GM23338 (cell line): ENCODE results near the gene ZCCHC2. TPM values are rescaled to one million over a fixed set of nuclear protein-coding genes. Genes with fewer than 3 reads are reported as not detected.

Experiments
- ATAC-seq: fragments of 200-7000 bp; cut with Tn5 transposase; 3 replicates; pipeline ENCODE4 v1.9.1; 2020
- DNase-seq: peaks from one replicate; pipeline ENCODE4 v3.0.0-alpha.2; 2015; ENCODE audit warnings: low spot score
- H2AFZ ChIP-seq: fragments of 200-600 bp; sonication (generic); 2 replicates; pipeline ENCODE4 v1.8.0; 2016; ENCODE audit warnings: antibody characterized with exemption, mild to moderate bottlenecking, moderate library complexity
- H3F3A ChIP-seq: fragments of 200-600 bp; sonication (generic); replicated peaks from 2 replicates; pipeline ENCODE4 v1.8.0; 2017; ENCODE audit warnings: antibody characterized with exemption, mixed run types, low read depth
- H3K27ac ChIP-seq: fragments of 200-600 bp; sonication (generic); 2 replicates; pipeline ENCODE4 v1.6.1; 2016; ENCODE audit warnings: low read depth
- H3K27me3 ChIP-seq: fragments of 200-600 bp; sonication (generic); 2 replicates; pipeline ENCODE4 v1.8.0; 2016; ENCODE audit warnings: mild to moderate bottlenecking, mixed run types, moderate library complexity; ENCODE audit not compliant: insufficient read depth
- H3K36me3 ChIP-seq: fragments of 200-600 bp; sonication (generic); 2 replicates; pipeline ENCODE4 v1.8.0; 2016; ENCODE audit warnings: mild to moderate bottlenecking; ENCODE audit not compliant: insufficient read depth
- H3K4me1 ChIP-seq: fragments of 200-600 bp; sonication (generic); 2 replicates; pipeline ENCODE4 v1.8.0; 2016; ENCODE audit warnings: mild to moderate bottlenecking, moderate library complexity; ENCODE audit not compliant: insufficient read depth
- H3K4me2 ChIP-seq: fragments of 200-600 bp; sonication (generic); 2 replicates; pipeline ENCODE4 v1.7.1; 2017; ENCODE audit warnings: mixed run types
- H3K4me3 ChIP-seq: fragments of 200-600 bp; sonication (generic); 2 replicates; pipeline ENCODE4 v1.6.1; 2016; ENCODE audit warnings: mixed run types
- H3K79me2 ChIP-seq: fragments of 200-600 bp; sonication (generic); replicated peaks from 2 replicates; pipeline ENCODE4 v1.8.0; 2017; ENCODE audit warnings: mild to moderate bottlenecking; ENCODE audit not compliant: insufficient read depth
- H3K9me2 ChIP-seq: fragments of 200-600 bp; sonication (generic); 2 replicates; pipeline ENCODE4 v1.8.0; 2017; ENCODE audit not compliant: insufficient read depth
- H4K20me1 ChIP-seq: fragments of 200-600 bp; sonication (generic); replicated peaks from 2 replicates; pipeline ENCODE4 v1.8.0; 2017; ENCODE audit warnings: mild to moderate bottlenecking; ENCODE audit not compliant: insufficient read depth
- H3K27ac Mint-ChIP-seq: 2 replicates; pipeline ENCODE4 v1.8.0; 2020; ENCODE audit warnings: inconsistent platforms, mild to moderate bottlenecking, moderate library complexity, mixed read lengths
- H3K27me3 Mint-ChIP-seq: 3 replicates; pipeline ENCODE4 v1.8.0; 2022; ENCODE audit warnings: low read depth, mild to moderate bottlenecking, moderate library complexity, mixed read lengths, inconsistent platforms; ENCODE audit not compliant: insufficient read depth, poor library complexity
- H3K36me3 Mint-ChIP-seq: 3 replicates; pipeline ENCODE4 v1.8.0; 2021; ENCODE audit warnings: low read depth, mild to moderate bottlenecking, inconsistent platforms, moderate library complexity, mixed read lengths
- H3K4me1 Mint-ChIP-seq: 3 replicates; pipeline ENCODE4 v1.8.0; 2020; ENCODE audit warnings: mild to moderate bottlenecking, inconsistent platforms, mixed read lengths
- H3K4me3 Mint-ChIP-seq: 3 replicates; pipeline ENCODE4 v1.8.0; 2021; ENCODE audit warnings: moderate library complexity, mild to moderate bottlenecking, inconsistent platforms, mixed read lengths
- H3K9me3 Mint-ChIP-seq: 3 replicates; pipeline ENCODE4 v1.8.0; 2020; ENCODE audit warnings: moderate library complexity, mild to moderate bottlenecking, inconsistent platforms, mixed read lengths
- CREB1 ChIP-seq: fragments of 250-450 bp; sonication (Bioruptor Pico); IDR thresholded peaks from 2 replicates; pipeline ENCODE4 v1.5.0; 2020; ENCODE audit warnings: low read depth, mild to moderate bottlenecking, moderate library complexity
- ETS1 ChIP-seq: IDR thresholded peaks from 2 replicates; pipeline ENCODE4 v1.6.1; 2016; ENCODE audit warnings: antibody characterized with exemption
- EZH2 ChIP-seq: fragments of 200-600 bp; sonication (generic); IDR thresholded peaks from one replicate; pipeline ENCODE4 v1.8.0; 2017; ENCODE audit warnings: antibody characterized with exemption, mild to moderate bottlenecking, low read depth; ENCODE audit not compliant: unreplicated experiment
- EZH2phosphoT487 ChIP-seq: fragments of 200-600 bp; sonication (generic); IDR thresholded peaks from one replicate; pipeline ENCODE4 v1.8.1; 2018; ENCODE audit warnings: antibody characterized with exemption; ENCODE audit not compliant: unreplicated experiment
- JUNB ChIP-seq: IDR thresholded peaks from one replicate; pipeline ENCODE4 v1.6.1; 2016; ENCODE audit warnings: antibody characterized with exemption; ENCODE audit not compliant: unreplicated experiment
- NANOG ChIP-seq: IDR thresholded peaks from 2 replicates; pipeline ENCODE4 v1.6.1; 2016; ENCODE audit warnings: antibody characterized with exemption, borderline replicate concordance
- POLR2AphosphoS5 ChIP-seq: IDR thresholded peaks from 2 replicates; pipeline ENCODE4 v1.6.1; 2016; ENCODE audit warnings: antibody characterized with exemption, low read depth
- REST ChIP-seq: IDR thresholded peaks from one replicate; pipeline ENCODE4 v1.6.1; 2018; ENCODE audit warnings: antibody characterized with exemption; ENCODE audit not compliant: unreplicated experiment
- ZNF114 ChIP-seq: fragments of 250-450 bp; sonication (Bioruptor Pico); IDR thresholded peaks from 2 replicates; pipeline ENCODE4 v1.5.0; 2020; ENCODE audit warnings: mild to moderate bottlenecking, moderate library complexity
- ZNF331 ChIP-seq: fragments of 250-450 bp; sonication (Bioruptor Pico); IDR thresholded peaks from 2 replicates; pipeline ENCODE4 v1.5.0; 2020; ENCODE audit warnings: low read depth, mild to moderate bottlenecking, moderate library complexity
- ZNF462 ChIP-seq: fragments of 250-450 bp; sonication (Bioruptor Pico); IDR thresholded peaks from 2 replicates; pipeline ENCODE4 v1.5.0; 2020; ENCODE audit warnings: mild to moderate bottlenecking, moderate library complexity
- polyA plus RNA-seq: library from polyadenylated mRNA; unstranded; fragments of >200 nt; fragmentation: Nextera tagmentation; extraction: Ambion mirVana; gene quantifications from 2 replicates; pipeline ENCODE4 v1.2.1, GENCODE V29; 2016
- total RNA-seq: library from RNA; depleted of rRNA; stranded (reverse); fragments of >200 nt; shearing (Covaris generic); gene quantifications from 2 replicates; pipeline ENCODE4 v1.2.3, GENCODE V29; 2014

The ZCCHC2 gene
- total and polyA plus RNA-seq, 2 experiments from 2014 or later = 5.4 to 15.4 TPM

- TF ChIP-seq EZH2 = no peak
- TF ChIP-seq POLR2AphosphoS5 = no peak
- TF ChIP-seq ZNF331 = no peak
- TF ChIP-seq CREB1 (CRISPR knock-in tag) = no peak
- TF ChIP-seq REST = no peak
- no peak for TF ChIP-seq ZNF114 (CRISPR knock-in tag)
- no peak for TF ChIP-seq ETS1
- TF ChIP-seq EZH2phosphoT487 = no peak
- no peak for TF ChIP-seq JUNB
- no peak overlapping the region for H3K4me2 ChIP-seq
- no peaks in the 10 kb centered on the region for H3K79me2 ChIP-seq
- H3K4me3 ChIP-seq = no peak overlapping the region
- H3K9me2 ChIP-seq = no peaks in the 10 kb centered on the region
- ATAC-seq = no peak
- no peak overlapping the region for H3K4me3 Mint-ChIP-seq
- H3K4me1 ChIP-seq = no peaks in the 10 kb centered on the region
- no peaks in the 10 kb centered on the region for H4K20me1 ChIP-seq
- H3K27me3 Mint-ChIP-seq = peaks cover 1% of the 10 kb centered on the region
- H3K27ac Mint-ChIP-seq = no peak overlapping the region
- H3F3A ChIP-seq = no peaks in the 10 kb centered on the region
- no peak overlapping the region for H2AFZ ChIP-seq
- H3K36me3 Mint-ChIP-seq = no peaks in the 10 kb centered on the region
- peaks cover 4% of the 10 kb centered on the region; the same call in 1 of the 3 replicates for H3K4me1 Mint-ChIP-seq
- H3K9me3 Mint-ChIP-seq = no peaks in the 10 kb centered on the region; the same call in 2 of the 3 replicates
- no peak overlapping the region for H3K27ac ChIP-seq
- no peak for DNase-seq
- H3K36me3 ChIP-seq = no peaks in the 10 kb centered on the region
- H3K27me3 ChIP-seq = no peaks in the 10 kb centered on the region
These were observed 35.7 kb upstream of the ZCCHC2 start for GRCh38 chr18:62487161-62487560.

GRCh38 chr18:62490967-62491695 lies 31.7 kb upstream of the ZCCHC2 start:
- H3K27ac ChIP-seq = no peak overlapping the region
- Mint-ChIP-seq H3K36me3 (no peaks in the 10 kb centered on the region), H3K9me3 (no peaks in the 10 kb centered on the region; the same call in 2 of the 3 replicates), H3K27me3 (no peaks in the 10 kb centered on the region), H3K4me3 (no peak overlapping the region), H3K4me1 (no peaks in the 10 kb centered on the region), H3K27ac (no peak overlapping the region)
- H4K20me1 ChIP-seq = no peaks in the 10 kb centered on the region
- peak; percentile 82 for ATAC-seq
- no peaks in the 10 kb centered on the region for H3K4me1 ChIP-seq
- H3K79me2 ChIP-seq = no peaks in the 10 kb centered on the region
- TF ChIP-seq JUNB (no peak), NANOG (no peak), POLR2AphosphoS5 (no peak), ZNF462 (CRISPR knock-in tag) (no peak), EZH2 (no peak)
- no peak overlapping the region for H3K4me3 ChIP-seq
- H2AFZ ChIP-seq = peak overlapping the region; percentile 98
- H3K4me2 ChIP-seq = no peak overlapping the region
- H3K9me2 ChIP-seq = no peaks in the 10 kb centered on the region
- no peaks in the 10 kb centered on the region for H3F3A ChIP-seq
- no peaks in the 10 kb centered on the region for H3K27me3 ChIP-seq
- DNase-seq = peak; percentile 21
- H3K36me3 ChIP-seq = no peaks in the 10 kb centered on the region
